KMS-11 (cell line): ENCODE results near the gene POU2F1.

Source experiments
- H2AFZ ChIP-seq: fragments of 200-600 bp; sonication (generic); 2 replicates; pipeline ENCODE4 v1.6.1; 2016; ENCODE audit warnings: antibody characterized with exemption, mixed run types, low read depth
- H3K27ac ChIP-seq: fragments of 200-600 bp; sonication (generic); 2 replicates; pipeline ENCODE4 v1.6.1; 2016; ENCODE audit warnings: mild to moderate bottlenecking, mixed run types
- H3K27me3 ChIP-seq: fragments of 200-600 bp; sonication (generic); 2 replicates; pipeline ENCODE4 v1.6.1; 2017; ENCODE audit warnings: mild to moderate bottlenecking, low read depth, mixed run types, moderate library complexity; ENCODE audit not compliant: insufficient read depth
- H3K36me3 ChIP-seq: fragments of 200-600 bp; sonication (generic); 2 replicates; pipeline ENCODE4 v1.6.1; 2017; ENCODE audit warnings: mild to moderate bottlenecking, mixed run types; ENCODE audit not compliant: insufficient read depth
- H3K4me1 ChIP-seq: fragments of 200-600 bp; sonication (generic); 2 replicates; pipeline ENCODE4 v1.6.1; 2016; ENCODE audit warnings: mild to moderate bottlenecking, low read depth, mixed run types; ENCODE audit not compliant: poor library complexity, severe bottlenecking
- H3K4me2 ChIP-seq: fragments of 200-600 bp; sonication (generic); 2 replicates; pipeline ENCODE4 v1.7.0; 2016; ENCODE audit warnings: mild to moderate bottlenecking, mixed run types
- H3K4me3 ChIP-seq: fragments of 200-600 bp; sonication (generic); IDR thresholded peaks from 2 replicates; pipeline ENCODE4 v1.6.1; 2017; ENCODE audit warnings: low read depth, low read length, mixed read lengths; ENCODE audit not compliant: insufficient read depth
- H3K79me2 ChIP-seq: fragments of 200-600 bp; sonication (generic); 2 replicates; pipeline ENCODE4 v1.6.1; 2016; ENCODE audit warnings: low read depth, mixed run types; ENCODE audit not compliant: insufficient read depth
- H3K9ac ChIP-seq: fragments of 200-600 bp; sonication (generic); 2 replicates; pipeline ENCODE4 v1.6.1; 2016; ENCODE audit warnings: mild to moderate bottlenecking, mixed run types
- H4K20me1 ChIP-seq: fragments of 200-600 bp; sonication (generic); 2 replicates; pipeline ENCODE4 v1.6.1; 2016; ENCODE audit warnings: mild to moderate bottlenecking, mixed run types; ENCODE audit not compliant: insufficient read depth
- CTCF ChIP-seq: fragments of 200-600 bp; sonication (generic); conservative IDR thresholded peaks from 2 replicates; pipeline ENCODE4 v1.6.1; 2017; ENCODE audit warnings: low read depth, mild to moderate bottlenecking, antibody characterized with exemption, low read length, moderate library complexity, mixed read lengths

The POU2F1 gene

GRCh38 chr1:167263819-167264464 lies 43.3 kb downstream of the POU2F1 start:
- no peak overlapping the region for H3K9ac ChIP-seq

GRCh38 chr1:167266965-167267364 lies 46.3 kb downstream of the POU2F1 start:
- Histone ChIP-seq H3K9ac (no peak overlapping the region), H3K4me3 (no peak overlapping the region), H4K20me1 (no peaks in the 10 kb centered on the region), H3K4me1 (peaks cover 44% of the 10 kb centered on the region), H3K4me2 (no peak overlapping the region), H3K27me3 (no peaks in the 10 kb centered on the region), H3K79me2 (peaks cover 13% of the 10 kb centered on the region; the same call in 1 of the 2 replicates), H3K27ac (no peak overlapping the region), H3K36me3 (no peaks in the 10 kb centered on the region), H2AFZ (no peak overlapping the region)
- no peak for TF ChIP-seq CTCF

More at GRCh38 chr1:167263819-167264464, 43.3 kb downstream of the POU2F1 start:
- no peak for TF ChIP-seq CTCF
- Histone ChIP-seq H3K36me3 (no peaks in the 10 kb centered on the region), H3K4me1 (peaks cover 33% of the 10 kb centered on the region), H3K4me2 (peak overlapping the region; percentile 7), H3K27ac (no peak overlapping the region), H3K79me2 (peaks cover 4% of the 10 kb centered on the region; the same call in 1 of the 2 replicates), H4K20me1 (no peaks in the 10 kb centered on the region), H3K4me3 (no peak overlapping the region), H3K27me3 (no peaks in the 10 kb centered on the region), H2AFZ (no peak overlapping the region)

- Histone ChIP-seq H3K9ac (no peak overlapping the region), H3K4me1 (peaks cover 45% of the 10 kb centered on the region), H3K27me3 (no peaks in the 10 kb centered on the region), H3K36me3 (no peaks in the 10 kb centered on the region), H4K20me1 (no peaks in the 10 kb centered on the region), H3K4me3 (no peak overlapping the region), H3K27ac (no peak overlapping the region), H3K4me2 (peak overlapping the region; percentile 58), H2AFZ (peak overlapping the region; percentile 4; the same call in 1 of the 2 replicates), H3K79me2 (peaks cover 15% of the 10 kb centered on the region; the same call in 1 of the 2 replicates)
- no peak for TF ChIP-seq CTCF
These were observed 47.7 kb downstream of the POU2F1 start for GRCh38 chr1:167268347-167268787.

GRCh38 chr1:167270349-167271092 lies 49.8 kb downstream of the POU2F1 start:
- no peak for TF ChIP-seq CTCF
- Histone ChIP-seq H3K27me3 (no peaks in the 10 kb centered on the region), H3K79me2 (peaks cover 30% of the 10 kb centered on the region; the same call in 1 of the 2 replicates), H4K20me1 (no peaks in the 10 kb centered on the region), H3K9ac (no peak overlapping the region), H3K27ac (no peak overlapping the region), H2AFZ (no peak overlapping the region), H3K36me3 (no peaks in the 10 kb centered on the region), H3K4me3 (no peak overlapping the region), H3K4me1 (peaks cover 61% of the 10 kb centered on the region), H3K4me2 (no peak overlapping the region)
